ENCODE measurements around the gene PSIP1.

Gene PSIP1

GRCh38 chr9:15513335-15513734 lies 2.6 kb upstream of the PSIP1 start:
- Histone ChIP-seq H3K4me3 (no peak overlapping the region), H3K27ac (no peak overlapping the region), H3K9ac (ENCODE audit: insufficient read length) (no peak overlapping the region), H3K9me3 (ENCODE audit: low read depth, low read length) (no peaks in the 10 kb centered on the region), H3K36me3 (ENCODE audit: insufficient read depth, low read length) (peaks cover 16% of the 10 kb centered on the region)
- TF ChIP-seq EZH2 (IDR thresholded peaks at IDR 0.05), result no peak
- no peak for TF ChIP-seq FOXP2 (optimal IDR thresholded peaks at IDR 0.05; ENCODE audit: control extremely low read depth, extremely low read length, insufficient read depth)
- TF ChIP-seq POLR2AphosphoS5 (IDR thresholded peaks at IDR 0.05; ENCODE audit: borderline replicate concordance, low read depth, low read length), result no peak
- DNase-seq (ENCODE audit: low read depth, low spot score), result no peak

- H3K9ac ChIP-seq (ENCODE audit: insufficient read length), result no peak overlapping the region
- TF ChIP-seq POLR2AphosphoS5 (IDR thresholded peaks at IDR 0.05; ENCODE audit: borderline replicate concordance, low read depth, low read length), result no peak
- no peak for TF ChIP-seq FOXP2 (optimal IDR thresholded peaks at IDR 0.05; ENCODE audit: control extremely low read depth, extremely low read length, insufficient read depth)
- H3K9me3 ChIP-seq (ENCODE audit: low read depth, low read length), result no peaks in the 10 kb centered on the region
- peaks cover 20% of the 10 kb centered on the region for H3K36me3 ChIP-seq (ENCODE audit: insufficient read depth, low read length)
- no peak overlapping the region for H3K4me3 ChIP-seq
- DNase-seq (ENCODE audit: low read depth, low spot score), result no peak
- no peak overlapping the region; the same call in 1 of the 2 replicates for H3K27ac ChIP-seq
Measured at GRCh38 chr9:15512889-15513288, 2.1 kb upstream of the PSIP1 start.

- Histone ChIP-seq H3K9ac (ENCODE audit: insufficient read length) (peak overlapping the region; percentile 99), H3K27ac (peak overlapping the region; percentile 99), H3K9me3 (ENCODE audit: low read depth, low read length) (no peaks in the 10 kb centered on the region), H3K36me3 (ENCODE audit: insufficient read depth, low read length) (peaks cover 27% of the 10 kb centered on the region), H3K4me3 (peak overlapping the region; percentile 92; the same call in 1 of the 2 replicates)
- TF ChIP-seq POLR2AphosphoS5 (IDR thresholded peaks at IDR 0.05; ENCODE audit: borderline replicate concordance, low read depth, low read length) (no peak), EZH2 (IDR thresholded peaks at IDR 0.05) (no peak), FOXP2 (optimal IDR thresholded peaks at IDR 0.05; ENCODE audit: control extremely low read depth, extremely low read length, insufficient read depth) (no peak)
- no peak for DNase-seq (ENCODE audit: low read depth, low spot score)
Measured at GRCh38 chr9:15512204-15512603, 1.4 kb upstream of the PSIP1 start.

GRCh38 chr9:15509931-15510788 lies 610 bp downstream of the PSIP1 start:
- no peaks in the 10 kb centered on the region for H3K9me3 ChIP-seq (ENCODE audit: low read depth, low read length)
- H3K9ac ChIP-seq (ENCODE audit: insufficient read length), result peak overlapping the region; percentile 99
- H3K27ac ChIP-seq, result peak overlapping the region; percentile 99
- no peak; the same call in 1 of the 2 replicates for TF ChIP-seq POLR2AphosphoS5 (IDR thresholded peaks at IDR 0.05; ENCODE audit: borderline replicate concordance, low read depth, low read length)
- TF ChIP-seq EZH2 (IDR thresholded peaks at IDR 0.05), result no peak
- TF ChIP-seq FOXP2 (optimal IDR thresholded peaks at IDR 0.05; ENCODE audit: control extremely low read depth, extremely low read length, insufficient read depth), result no peak
- H3K36me3 ChIP-seq (ENCODE audit: insufficient read depth, low read length), result peaks cover 47% of the 10 kb centered on the region
- no peak for DNase-seq (ENCODE audit: low read depth, low spot score)
- peak overlapping the region; percentile 92 for H3K4me3 ChIP-seq

GRCh38 chr9:15505921-15506320 lies 4.8 kb downstream of the PSIP1 start:
- DNase-seq (ENCODE audit: low read depth, low spot score), result no peak
- Histone ChIP-seq H3K36me3 (ENCODE audit: insufficient read depth, low read length) (peaks cover 86% of the 10 kb centered on the region), H3K4me3 (no peak overlapping the region), H3K9me3 (ENCODE audit: low read depth, low read length) (no peaks in the 10 kb centered on the region), H3K9ac (ENCODE audit: insufficient read length) (no peak overlapping the region), H3K27ac (no peak overlapping the region)
- TF ChIP-seq EZH2 (IDR thresholded peaks at IDR 0.05) (no peak), FOXP2 (optimal IDR thresholded peaks at IDR 0.05; ENCODE audit: control extremely low read depth, extremely low read length, insufficient read depth) (no peak), POLR2AphosphoS5 (IDR thresholded peaks at IDR 0.05; ENCODE audit: borderline replicate concordance, low read depth, low read length) (no peak)

GRCh38 chr9:15501803-15502202 lies 9.0 kb downstream of the PSIP1 start:
- DNase-seq (ENCODE audit: low read depth, low spot score), result no peak
- TF ChIP-seq FOXP2 (optimal IDR thresholded peaks at IDR 0.05; ENCODE audit: control extremely low read depth, extremely low read length, insufficient read depth), result no peak
- no peak for TF ChIP-seq POLR2AphosphoS5 (IDR thresholded peaks at IDR 0.05; ENCODE audit: borderline replicate concordance, low read depth, low read length)
- TF ChIP-seq EZH2 (IDR thresholded peaks at IDR 0.05), result no peak
- H3K36me3 ChIP-seq (ENCODE audit: insufficient read depth, low read length), result peaks cover 96% of the 10 kb centered on the region

GRCh38 chr9:15501179-15501578 lies 9.6 kb downstream of the PSIP1 start:
- no peak overlapping the region for H3K27ac ChIP-seq
- no peak overlapping the region for H3K9ac ChIP-seq (ENCODE audit: insufficient read length)
- H3K36me3 ChIP-seq (ENCODE audit: insufficient read depth, low read length), result peaks cover 96% of the 10 kb centered on the region
- peaks cover 4% of the 10 kb centered on the region; the same call in 1 of the 2 replicates for H3K9me3 ChIP-seq (ENCODE audit: low read depth, low read length)
- DNase-seq (ENCODE audit: low read depth, low spot score), result no peak
- TF ChIP-seq POLR2AphosphoS5 (IDR thresholded peaks at IDR 0.05; ENCODE audit: borderline replicate concordance, low read depth, low read length), result no peak
- TF ChIP-seq EZH2 (IDR thresholded peaks at IDR 0.05), result no peak
- no peak for TF ChIP-seq FOXP2 (optimal IDR thresholded peaks at IDR 0.05; ENCODE audit: control extremely low read depth, extremely low read length, insufficient read depth)
- no peak overlapping the region for H3K4me3 ChIP-seq

More at GRCh38 chr9:15501803-15502202, 9.0 kb downstream of the PSIP1 start:
- H3K27ac ChIP-seq, result no peak overlapping the region
- peaks cover 4% of the 10 kb centered on the region; the same call in 1 of the 2 replicates for H3K9me3 ChIP-seq (ENCODE audit: low read depth, low read length)
- no peak overlapping the region for H3K9ac ChIP-seq (ENCODE audit: insufficient read length)
- H3K4me3 ChIP-seq, result no peak overlapping the region

GRCh38 chr9:15499139-15499538 lies 11.6 kb downstream of the PSIP1 start:
- no peak overlapping the region for H3K4me3 ChIP-seq
- no peak for TF ChIP-seq POLR2AphosphoS5 (IDR thresholded peaks at IDR 0.05; ENCODE audit: borderline replicate concordance, low read depth, low read length)
- TF ChIP-seq EZH2 (IDR thresholded peaks at IDR 0.05), result no peak
- TF ChIP-seq FOXP2 (optimal IDR thresholded peaks at IDR 0.05; ENCODE audit: control extremely low read depth, extremely low read length, insufficient read depth), result no peak
- H3K36me3 ChIP-seq (ENCODE audit: insufficient read depth, low read length), result peaks cover 96% of the 10 kb centered on the region
- no peak for DNase-seq (ENCODE audit: low read depth, low spot score)
- H3K9ac ChIP-seq (ENCODE audit: insufficient read length), result no peak overlapping the region
- peak overlapping the region; percentile 1; the same call in 1 of the 2 replicates for H3K27ac ChIP-seq
- H3K9me3 ChIP-seq (ENCODE audit: low read depth, low read length), result peaks cover 4% of the 10 kb centered on the region; the same call in 1 of the 2 replicates

All from SK-N-MC (cell line).